ENCODE data around the gene SIGLEC8.
"Not testable (repeated sequence)": the region's sequence is repeated elsewhere in the genome, so short reads cannot be mapped to it uniquely, and the experiment has no call there.

Gene SIGLEC8
- total RNA-seq: 0 reads per million in 2 experiments

GRCh38 chr19:51458051-51458645, at the start of gene SIGLEC8:
Gene SIGLEC8, minus strand, starts transcription at chr19:51458454. Its CDS starts 67 bp downstream, at chr19:51458387.
- no peak for DNase-seq (ENCODE audit: low read depth)

GRCh38 chr19:51507640-51508058, 49.4 kb upstream of the SIGLEC8 start:
- no peak for DNase-seq (ENCODE audit: low read depth)

DNA sequence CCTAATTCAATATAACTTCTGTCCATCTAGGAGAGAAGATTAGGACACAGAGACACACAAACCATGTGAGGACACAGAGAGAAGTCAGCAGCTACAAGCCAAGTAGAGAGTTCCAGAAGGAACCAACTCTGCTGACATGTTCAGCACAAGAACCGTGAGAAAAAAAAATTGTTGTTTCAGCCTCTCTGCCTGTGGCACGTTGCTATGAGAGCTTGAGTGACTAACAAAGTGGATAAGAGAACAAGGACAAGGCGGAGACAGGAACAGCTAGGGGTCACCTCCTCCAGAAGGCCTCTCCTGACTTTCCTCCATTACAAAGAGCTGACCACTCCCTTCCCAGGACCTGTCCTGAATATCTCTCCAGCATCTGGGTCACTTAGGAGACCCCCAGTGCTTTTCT, 48.9 kb upstream of the SIGLEC8 start:
- DNase-seq (ENCODE audit: low read depth): no peak

- DNase-seq (ENCODE audit: low read depth): no peak
Measured at GRCh38 chr19:51505904-51506303, 47.6 kb upstream of the SIGLEC8 start.

- no peak for DNase-seq (ENCODE audit: low read depth)
Measured at GRCh38 chr19:51503896-51504295, 45.6 kb upstream of the SIGLEC8 start.

- no peak for DNase-seq (ENCODE audit: low read depth)
Measured at GRCh38 chr19:51503286-51503817, 45.1 kb upstream of the SIGLEC8 start.

DNA sequence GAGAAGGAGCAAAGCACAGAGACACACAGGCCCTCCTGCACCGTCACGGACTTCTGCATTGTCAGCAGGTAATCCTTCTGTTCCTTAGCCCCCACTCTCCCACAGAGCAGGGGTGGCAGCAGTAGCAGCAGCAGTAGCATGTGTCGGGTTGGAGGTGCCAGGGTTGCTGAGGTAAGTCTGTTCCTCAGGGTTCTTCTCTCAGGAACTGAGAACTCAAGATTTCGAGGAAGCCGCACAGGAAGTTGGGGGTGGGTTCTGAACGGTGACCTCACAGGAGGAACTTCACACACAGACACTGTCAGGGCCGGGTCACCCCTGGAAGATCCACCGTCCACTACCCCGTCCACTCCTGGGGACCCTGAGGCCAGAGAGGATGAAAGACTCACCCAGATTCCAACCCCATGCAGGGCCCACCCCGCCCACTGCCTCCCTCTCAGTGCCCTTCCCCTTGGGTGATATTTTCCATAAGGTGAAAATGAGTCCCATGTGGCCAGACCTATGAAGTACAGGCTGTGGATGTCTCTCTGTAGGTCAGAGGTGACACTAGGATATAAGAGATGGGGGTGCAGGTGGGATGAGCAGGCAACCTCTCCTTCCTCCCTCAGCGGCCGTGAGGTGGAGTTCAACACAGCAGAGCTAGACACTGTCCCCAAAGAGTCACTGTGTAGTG, 43.5 kb upstream of the SIGLEC8 start, which contains the start of gene SIGLEC12:
Gene SIGLEC12 (minus strand): TSS at position 207 of the 670 bp plus-strand sequence. CDS start 67 bp downstream, at position 140.
- no peak for DNase-seq (ENCODE audit: low read depth)

DNA sequence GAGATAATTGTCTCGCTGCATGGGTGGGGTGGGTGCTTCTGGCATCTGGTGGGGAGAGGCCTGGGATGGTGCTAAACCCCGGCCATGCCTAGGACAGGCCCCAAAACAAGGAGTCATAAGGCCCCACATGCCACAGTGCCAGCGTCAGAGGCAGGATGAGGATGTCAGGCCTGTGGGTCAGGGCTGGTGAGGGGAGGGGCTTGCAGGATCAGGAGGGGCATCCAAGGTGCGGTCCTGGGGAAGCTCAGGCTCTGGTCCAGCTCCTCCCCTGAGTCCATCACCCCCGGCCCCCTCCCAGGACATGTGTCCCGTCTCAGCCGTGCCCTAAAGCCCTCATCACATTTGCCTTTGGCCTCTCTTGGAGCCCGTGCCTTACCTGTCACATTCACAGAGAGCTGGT, 42.7 kb upstream of the SIGLEC8 start:
- not testable (repeated sequence) for DNase-seq (ENCODE audit: low read depth)

DNA sequence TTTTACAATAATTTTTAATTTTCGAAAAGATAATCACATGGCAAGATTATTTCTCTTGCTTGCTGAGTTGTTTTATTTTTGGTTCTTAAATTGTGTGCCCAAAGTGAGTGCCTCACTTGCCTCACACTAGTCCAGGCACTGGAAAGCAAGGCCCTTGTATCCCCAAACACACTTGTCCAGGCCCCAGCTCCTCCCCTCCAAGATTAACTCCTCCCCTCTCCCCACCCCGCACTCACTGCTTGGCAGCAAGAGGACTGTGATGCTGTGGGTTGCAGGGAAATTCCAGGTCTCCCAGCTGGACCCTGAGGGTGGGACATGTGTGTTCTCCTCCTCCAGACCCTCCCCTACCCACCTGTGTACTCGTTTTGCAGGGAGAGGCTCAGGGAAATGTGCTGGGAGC, 39.4 kb upstream of the SIGLEC8 start:
- DNase-seq (ENCODE audit: low read depth): no peak

DNA sequence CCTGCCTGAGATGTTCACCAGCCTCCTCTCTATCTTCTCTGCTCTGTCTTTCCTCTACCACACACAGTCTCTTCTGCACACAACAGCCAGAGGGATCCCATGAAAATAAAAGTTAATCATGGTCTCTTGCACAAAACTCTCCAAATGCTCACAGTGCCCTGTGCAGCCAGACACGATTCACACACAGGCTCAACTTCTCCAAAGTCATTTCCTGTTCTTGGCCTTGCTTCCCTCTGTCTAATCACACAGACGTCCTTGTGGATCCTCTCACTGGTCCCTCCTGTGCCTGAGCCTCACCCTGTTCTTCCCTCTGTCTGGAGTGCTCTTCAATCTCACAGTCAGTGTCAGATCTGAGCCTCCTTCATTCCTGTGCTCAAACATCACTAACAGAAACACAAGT, 35.5 kb upstream of the SIGLEC8 start:
- DNase-seq (ENCODE audit: low read depth): no peak

- no peak for DNase-seq (ENCODE audit: low read depth)
Measured at GRCh38 chr19:51491586-51491985, 33.3 kb upstream of the SIGLEC8 start.

GRCh38 chr19:51490676-51491075, 32.4 kb upstream of the SIGLEC8 start:
- DNase-seq (ENCODE audit: low read depth): no peak

DNA sequence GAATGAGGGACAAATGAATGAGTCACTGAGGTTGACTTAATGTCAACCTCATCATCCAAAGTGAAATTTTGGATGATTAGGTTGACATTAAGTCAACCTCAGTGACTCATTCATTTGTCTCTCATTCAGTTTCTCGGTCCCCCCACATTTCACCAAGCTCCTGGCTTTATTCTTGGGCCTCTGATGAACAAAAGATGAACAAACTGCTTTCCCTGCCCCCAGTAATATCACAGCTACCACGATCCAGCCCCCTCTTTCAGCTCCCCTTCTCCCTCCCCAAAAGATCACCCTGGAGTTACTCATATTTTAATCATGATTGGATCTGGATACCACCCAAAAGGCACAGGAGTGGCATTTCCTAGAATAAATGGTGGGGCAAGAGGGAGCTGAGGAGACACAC, 30.9 kb upstream of the SIGLEC8 start:
- DNase-seq (ENCODE audit: low read depth): no peak

DNA sequence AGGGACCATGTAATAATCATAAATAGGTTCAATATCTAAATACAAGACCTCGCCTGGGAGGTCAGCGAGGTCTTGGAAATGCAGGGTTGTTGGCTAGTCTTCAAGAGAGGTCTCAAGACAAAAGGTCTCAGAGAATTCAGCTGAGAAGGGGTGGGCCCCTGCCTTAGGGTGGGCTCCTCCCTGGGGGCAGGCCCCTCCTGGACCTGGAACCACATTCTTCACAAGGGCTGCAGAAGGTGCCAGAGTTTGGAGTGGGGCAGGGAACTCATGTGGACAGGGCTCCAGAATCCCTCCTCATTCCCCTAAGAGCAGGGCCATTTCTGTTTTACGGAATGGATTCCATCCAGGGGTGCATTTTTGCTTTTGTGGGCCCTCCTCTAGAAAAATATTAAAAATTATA, 30.2 kb upstream of the SIGLEC8 start:
- DNase-seq (ENCODE audit: low read depth): no peak

- DNase-seq (ENCODE audit: low read depth): no peak
Measured at GRCh38 chr19:51485960-51486660, 27.9 kb upstream of the SIGLEC8 start.

DNA sequence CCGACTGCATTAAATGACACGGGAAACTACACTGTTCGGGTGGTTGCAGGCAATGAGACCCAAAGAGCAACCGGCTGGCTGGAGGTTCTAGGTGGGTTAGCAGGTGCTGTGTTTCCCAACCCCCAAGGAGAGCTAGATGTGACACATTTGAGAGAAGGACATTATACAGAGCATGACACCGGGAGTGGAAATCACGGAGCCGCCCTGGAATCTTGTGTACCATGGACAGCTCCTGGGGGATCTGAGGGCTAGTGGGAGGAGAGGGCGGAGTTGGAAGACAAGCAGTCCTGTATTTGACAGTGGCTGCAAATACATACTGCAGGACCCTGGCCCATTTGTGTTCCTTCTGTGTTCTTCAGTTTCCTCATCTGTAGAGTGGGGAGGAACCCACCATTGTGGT, 22.3 kb upstream of the SIGLEC8 start:
- no peak for DNase-seq (ENCODE audit: low read depth)

- no peak for DNase-seq (ENCODE audit: low read depth)
Measured at GRCh38 chr19:51479531-51480331, 21.5 kb upstream of the SIGLEC8 start.

DNA sequence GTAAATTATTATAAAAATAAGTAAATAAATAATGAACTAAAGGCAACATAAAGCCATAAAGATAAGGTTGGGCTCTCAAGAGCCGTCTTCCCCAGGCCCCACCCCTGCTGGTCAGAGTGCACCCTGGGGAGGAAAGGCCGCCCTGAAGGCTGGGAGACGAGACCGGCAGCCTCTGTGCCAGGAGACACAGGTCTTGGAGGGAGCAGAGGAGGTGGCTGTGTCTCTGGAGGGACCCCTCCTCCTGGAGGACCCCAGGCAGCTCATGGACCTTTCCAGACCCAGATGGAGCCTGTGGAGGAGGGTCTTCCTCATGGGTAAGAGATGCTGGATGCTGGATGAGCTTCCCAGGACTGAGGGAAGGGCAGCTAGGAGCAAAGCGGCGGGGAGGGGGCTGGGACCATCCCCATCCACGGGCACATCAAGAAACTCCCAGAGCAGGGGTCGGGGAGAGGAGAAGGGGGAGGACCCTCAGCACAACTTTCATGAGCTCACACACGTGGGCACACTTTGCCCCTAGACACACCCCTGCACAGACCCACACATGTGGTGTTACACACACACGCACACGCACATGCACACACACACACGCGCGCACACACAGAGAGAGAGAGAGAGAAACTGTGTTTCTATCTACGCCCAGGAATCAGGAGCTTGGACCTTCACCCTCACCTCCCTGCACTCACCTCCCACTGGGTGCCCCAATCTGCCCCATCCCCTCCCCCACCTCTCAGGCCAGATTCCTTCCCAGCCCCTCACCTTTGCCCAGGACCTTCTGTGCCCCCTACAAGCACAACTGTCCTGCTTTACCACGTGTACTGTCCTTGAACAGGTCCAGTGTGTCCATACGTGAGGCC, 20.4 kb upstream of the SIGLEC8 start, which contains the start of gene CEACAM18:
Gene CEACAM18 (plus strand): TSS at position 159 of the 854 bp plus-strand sequence.
- DNase-seq (ENCODE audit: low read depth): no peak

DNA sequence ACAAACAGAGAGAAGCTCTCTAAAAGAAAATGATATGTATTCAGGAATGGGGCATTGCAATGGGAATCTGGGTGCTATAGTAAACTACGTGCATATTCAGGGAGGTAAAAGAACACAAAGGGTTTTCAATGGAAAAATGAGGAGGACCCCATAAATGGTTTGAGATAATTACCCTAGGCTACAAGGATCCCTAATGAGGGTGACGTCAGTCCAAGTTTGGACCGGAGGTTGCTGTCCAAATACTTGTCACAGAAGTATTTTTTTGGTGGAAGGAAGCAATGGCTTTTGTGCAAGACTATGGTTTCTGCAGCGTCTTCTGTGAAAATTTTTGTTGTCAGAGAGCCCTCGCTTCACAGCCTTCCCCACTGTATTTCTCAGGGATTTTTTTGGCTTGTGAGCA, 19.1 kb upstream of the SIGLEC8 start:
- no peak for DNase-seq (ENCODE audit: low read depth)

DNA sequence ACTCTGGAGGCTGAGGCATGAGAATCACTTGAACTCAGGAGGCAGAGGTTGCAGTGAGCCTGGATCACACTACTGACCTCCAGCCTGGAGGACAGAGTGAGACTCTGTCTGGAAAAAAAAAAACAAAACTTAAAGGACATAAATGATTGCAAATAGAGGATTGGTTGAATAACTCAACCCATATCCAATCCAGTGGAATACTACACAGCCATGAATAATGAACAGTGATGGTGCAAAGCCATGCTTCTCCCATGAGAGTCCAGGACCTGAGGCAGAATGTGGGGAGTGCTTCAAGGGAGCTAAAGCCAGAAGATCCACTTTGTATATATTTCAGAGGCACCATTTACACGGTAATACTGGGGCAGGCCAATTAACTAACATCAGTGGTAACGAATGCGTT, 17.9 kb upstream of the SIGLEC8 start:
- no peak for DNase-seq (ENCODE audit: low read depth)
